ENCODE results near the gene TMC6. TPM values are rescaled to one million over a fixed set of nuclear protein-coding genes. Genes with fewer than 3 reads are reported as not detected.

The TMC6 gene
- total RNA-seq, 1 donor from 2014 or later: 23.1 TPM

DNA sequence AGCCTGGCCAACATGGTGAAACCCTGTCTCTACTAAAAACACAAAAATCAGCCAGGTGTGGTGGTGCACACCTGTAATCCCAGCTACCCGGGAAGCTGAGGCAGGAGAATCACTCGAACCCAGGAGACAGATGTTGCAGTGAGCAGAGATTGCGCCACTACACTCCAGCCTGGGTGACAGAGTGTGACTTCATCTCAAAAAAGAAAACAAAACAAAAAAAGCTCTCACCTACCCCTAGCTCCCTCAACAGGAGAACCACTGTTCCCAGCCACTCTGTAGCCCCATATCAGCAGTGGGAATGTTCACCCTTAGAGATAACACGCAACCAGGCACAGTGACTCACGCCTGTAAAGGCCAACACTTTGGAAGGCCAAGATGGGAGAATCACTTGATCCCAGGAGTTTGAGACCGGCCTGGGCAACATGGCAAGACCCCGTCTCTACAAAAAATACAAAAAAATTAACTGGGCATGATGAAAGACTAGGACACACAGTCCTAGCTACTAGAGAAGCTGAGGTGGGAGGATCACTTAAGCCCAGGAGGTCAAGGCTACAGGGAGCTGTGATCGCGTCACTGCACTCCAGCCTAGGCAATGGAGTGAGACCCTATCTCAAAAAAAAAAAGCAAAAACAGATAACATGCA lies 7.4 kb upstream of the TMC6 start:
- no peak for DNase-seq (ENCODE audit: low read depth in 2 of 2)

DNA sequence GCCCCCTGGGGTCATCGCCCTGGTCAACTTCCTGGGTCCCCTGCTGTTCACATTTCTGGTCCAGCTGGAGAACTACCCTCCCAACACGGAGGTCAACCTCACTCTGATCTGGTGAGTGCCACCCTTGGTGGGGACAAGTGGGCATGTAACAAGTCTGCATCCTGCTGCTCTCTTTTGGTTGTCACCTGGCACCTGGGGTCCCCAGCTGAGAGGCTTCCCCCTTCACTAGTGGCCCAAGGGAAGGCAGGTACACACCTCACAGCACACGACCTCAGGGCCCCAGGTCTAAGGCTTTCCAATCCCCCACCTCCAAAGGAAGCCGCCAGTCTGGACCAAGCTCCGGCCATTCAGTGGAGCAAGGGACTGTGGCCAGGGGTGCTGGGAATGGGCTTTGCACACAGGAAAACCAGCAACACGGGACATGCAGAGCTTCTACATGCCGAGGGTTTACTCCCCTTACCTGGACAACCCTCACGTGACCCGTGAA lies 6.4 kb upstream of the TMC6 start:
- DNase-seq (ENCODE audit: low read depth in 2 of 2): no peak

DNA sequence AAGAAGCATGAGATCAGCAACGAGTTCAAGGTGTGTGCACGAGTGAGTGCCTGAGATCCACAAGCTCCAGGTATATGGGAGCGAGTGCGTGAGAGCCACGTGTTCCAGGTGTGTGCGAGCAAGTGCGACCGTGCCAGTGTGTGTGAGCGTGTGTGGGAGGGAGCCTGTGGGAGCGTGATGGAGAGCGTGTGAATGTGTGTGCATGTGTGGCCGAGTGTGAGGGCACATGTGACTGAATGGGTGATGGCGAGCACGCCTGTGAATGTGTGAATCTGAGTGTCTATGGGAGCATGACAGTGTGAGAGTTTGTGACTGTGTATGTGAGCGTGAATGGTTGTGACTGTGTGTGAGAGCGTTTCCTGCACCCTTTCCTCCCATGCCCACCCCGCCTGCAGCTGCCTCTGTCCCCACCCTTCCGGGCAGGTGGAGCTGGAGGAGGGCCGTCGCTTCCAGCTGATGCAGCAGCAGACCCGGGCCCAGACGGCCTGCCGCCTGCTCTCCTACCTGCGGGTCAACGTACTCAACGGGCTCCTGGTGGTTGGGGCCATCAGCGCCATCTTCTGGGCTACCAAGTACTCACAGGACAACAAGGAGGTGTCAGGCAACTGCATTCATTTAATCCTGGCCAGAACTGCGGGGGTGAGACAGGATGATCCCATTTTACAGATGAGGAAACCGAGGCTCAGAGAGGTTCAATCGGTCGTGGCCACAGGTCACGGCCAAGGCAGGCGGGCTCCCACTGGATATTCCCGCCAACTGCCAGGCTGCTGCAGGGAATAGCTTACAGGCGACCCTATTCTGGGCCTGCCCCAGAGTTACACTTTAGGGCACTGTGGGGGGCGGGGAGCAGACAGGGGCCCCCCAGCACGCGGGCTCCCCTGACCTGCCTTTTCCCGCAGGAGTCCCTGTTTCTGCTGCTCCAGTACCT lies 5.7 kb upstream of the TMC6 start:
- DNase-seq (ENCODE audit: low read depth in 2 of 2): peak; percentile 57 to 75

- DNase-seq (ENCODE audit: low read depth in 2 of 2): no peak
Observed at GRCh38 chr17:78133179-78133951, 4.8 kb upstream of the TMC6 start.

- DNase-seq (ENCODE audit: low read depth in 2 of 2): no peak
Observed at GRCh38 chr17:78132767-78133178, 4.2 kb upstream of the TMC6 start.

GRCh38 chr17:78132084-78132676 lies 3.6 kb upstream of the TMC6 start:
- no peak for DNase-seq (ENCODE audit: low read depth in 2 of 2)

GRCh38 chr17:78131172-78132083 lies 2.9 kb upstream of the TMC6 start:
- no peak for DNase-seq (ENCODE audit: low read depth in 2 of 2)

DNA sequence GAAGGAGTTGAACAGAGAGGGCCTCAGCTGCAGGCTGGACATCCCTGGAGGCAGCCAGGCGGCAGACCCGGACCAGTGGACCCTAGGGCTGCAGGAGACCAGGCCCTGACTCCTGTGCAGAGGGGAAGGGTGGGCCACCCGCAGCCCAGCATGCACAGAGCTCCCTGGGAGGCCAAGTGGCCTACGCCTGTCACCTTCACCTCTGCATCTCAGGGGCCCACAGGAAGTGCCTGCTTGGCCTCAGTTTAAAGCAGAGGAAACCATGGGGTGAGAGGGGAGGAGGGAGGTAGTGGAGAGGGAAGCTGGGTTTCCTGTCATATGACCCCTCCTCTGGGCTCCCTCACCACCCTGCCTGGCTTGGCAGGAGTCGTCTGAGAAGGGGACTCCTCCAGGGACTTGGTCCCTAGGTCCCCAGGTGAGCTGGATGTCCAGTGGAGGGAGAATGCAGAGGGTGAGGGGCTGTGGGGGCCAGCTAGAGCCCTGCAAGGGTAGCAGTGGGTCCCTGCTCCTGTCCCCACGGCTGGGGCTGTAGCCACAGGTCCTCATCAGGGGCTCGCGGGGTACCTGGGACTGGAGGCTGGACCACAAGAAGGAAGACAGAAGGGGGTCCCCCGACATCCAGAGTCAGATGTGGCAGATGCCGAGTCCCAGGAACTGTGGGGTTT lies 2.0 kb upstream of the TMC6 start, which contains the start of gene TMC8:
Gene TMC8, plus strand, starts transcription at position 335 of the 665 bp plus-strand sequence. CDS start 818 bp downstream, outside the sequence.
- DNase-seq (ENCODE audit: low read depth in 2 of 2): no peak

- no peak for DNase-seq (ENCODE audit: low read depth in 2 of 2)
Observed at GRCh38 chr17:78130090-78130436, 1.5 kb upstream of the TMC6 start.

- DNase-seq (ENCODE audit: low read depth in 2 of 2): no peak
Observed at GRCh38 chr17:78129351-78130089, 965 bp upstream of the TMC6 start.

GRCh38 chr17:78127888-78128550 lies 536 bp downstream of the TMC6 start:
- no peak for DNase-seq (ENCODE audit: low read depth in 2 of 2)

DNA sequence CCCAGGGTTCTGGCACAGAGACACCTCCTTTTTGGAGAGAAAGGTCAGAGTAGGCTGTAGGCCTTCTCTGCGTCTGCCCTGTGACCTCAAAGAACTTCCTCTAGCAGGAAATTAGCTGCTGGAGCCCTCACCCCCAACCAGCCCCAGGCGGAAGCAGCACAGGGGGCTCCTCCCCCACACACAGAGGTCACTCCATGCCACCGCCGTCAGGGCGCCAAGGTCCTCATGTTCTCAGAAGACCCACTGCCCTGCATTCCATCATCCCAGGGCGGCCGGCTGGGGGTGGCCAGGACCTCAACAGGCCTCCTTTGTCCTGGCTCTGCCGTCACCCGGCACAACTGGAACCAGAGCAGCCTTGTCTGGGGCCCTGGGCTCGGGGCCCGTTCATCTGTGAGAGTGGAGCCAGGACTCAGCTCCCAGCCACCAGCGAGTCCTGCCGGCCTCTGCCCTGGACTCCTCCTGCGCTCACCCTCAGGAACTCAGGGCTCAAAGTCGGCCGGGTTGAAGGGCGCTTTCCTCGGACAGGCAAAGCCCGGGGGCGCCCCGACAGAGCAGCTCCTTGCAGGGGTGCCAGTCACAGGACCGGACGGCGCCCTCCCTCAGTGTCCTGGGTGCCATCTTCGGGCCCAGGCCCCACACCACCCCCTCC lies 1.2 kb downstream of the TMC6 start:
- DNase-seq (ENCODE audit: low read depth in 2 of 2): no peak

DNA sequence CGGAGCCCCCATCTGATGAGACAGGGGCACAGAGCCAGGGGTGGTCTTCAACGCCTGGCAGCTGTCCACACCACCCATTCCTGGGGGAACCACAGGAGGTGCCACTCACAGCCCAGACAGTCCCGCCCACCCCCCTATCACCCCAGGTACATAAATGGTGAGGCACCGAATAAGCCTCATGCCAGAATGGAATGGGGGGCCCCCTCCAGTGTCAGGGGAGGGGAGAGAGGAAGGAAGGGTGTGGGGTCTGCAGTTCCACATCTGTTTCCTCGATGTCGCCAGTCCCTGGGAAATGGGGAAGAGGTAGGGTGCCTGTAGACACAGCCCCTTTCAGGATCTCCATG lies 1.7 kb downstream of the TMC6 start:
- no peak for DNase-seq (ENCODE audit: low read depth in 2 of 2)

- DNase-seq (ENCODE audit: low read depth in 2 of 2): no peak
Observed at GRCh38 chr17:78125976-78126894, 2.3 kb downstream of the TMC6 start.

GRCh38 chr17:78125138-78125913 lies 3.2 kb downstream of the TMC6 start:
- DNase-seq (ENCODE audit: low read depth in 2 of 2): no peak

- no peak for DNase-seq (ENCODE audit: low read depth in 2 of 2)
Observed at GRCh38 chr17:78124836-78125137, 3.8 kb downstream of the TMC6 start.
